Stomach smooth muscle (tissue), 2 donors: ENCODE measurements around the gene SLC12A8.

Experiments used
- H3K27ac ChIP-seq: one replicate; pipeline ENCODE4 v1.7.0; 2013; ENCODE audit warnings: mild to moderate bottlenecking, low read length, inconsistent platforms
- H3K27me3 ChIP-seq, 2 donors: one replicate each; pipeline ENCODE4 v1.7.0; 2013; ENCODE audit warnings: low read length in 2 of 2; ENCODE audit not compliant: insufficient read depth in 2 of 2, control insufficient read depth in 1 of 2
- H3K36me3 ChIP-seq, 2 donors: one replicate each; pipeline ENCODE4 v1.7.0; 2013; ENCODE audit warnings: low read length in 2 of 2; ENCODE audit not compliant: control insufficient read depth in 2 of 2, insufficient read depth in 2 of 2
- H3K4me1 ChIP-seq: one replicate; pipeline ENCODE4 v1.7.0; 2013; ENCODE audit warnings: low read length; ENCODE audit not compliant: control insufficient read depth, insufficient read depth
- H3K4me3 ChIP-seq, 2 donors: one replicate each; pipeline ENCODE4 v1.7.0; 2013; ENCODE audit warnings: low read length in 2 of 2
- H3K9ac ChIP-seq, 2 donors: one replicate each; pipeline ENCODE4 v1.7.0; 2013; ENCODE audit warnings: low read length in 2 of 2, mild to moderate bottlenecking in 1 of 2
- H3K9me3 ChIP-seq, 2 donors: one replicate each; pipeline ENCODE4 v1.7.0; 2013; ENCODE audit warnings: low read length in 2 of 2; ENCODE audit not compliant: control insufficient read depth in 2 of 2
- donor health status: healthy.
- donor health status: Pancreatic carcinoma.

The SLC12A8 gene

GRCh38 chr3:125039131-125040100, 173.1 kb downstream of the SLC12A8 start:
- peak overlapping the region; percentile 26 for H3K27ac ChIP-seq
- peaks cover 32% of the 10 kb centered on the region for H3K4me1 ChIP-seq
- H3K9ac ChIP-seq: no peak overlapping the region
- H3K4me3 ChIP-seq: no peak overlapping the region
- no peaks in the 10 kb centered on the region for H3K9me3 ChIP-seq
- H3K36me3 ChIP-seq: no peaks in the 10 kb centered on the region
- no peaks in the 10 kb centered on the region for H3K27me3 ChIP-seq

- H3K27me3 ChIP-seq: no peaks in the 10 kb centered on the region
- no peak overlapping the region for H3K4me3 ChIP-seq
- no peak overlapping the region for H3K9ac ChIP-seq
- H3K4me1 ChIP-seq: peaks cover 28% of the 10 kb centered on the region
- H3K27ac ChIP-seq: no peak overlapping the region
- H3K9me3 ChIP-seq: no peaks in the 10 kb centered on the region
- no peaks in the 10 kb centered on the region for H3K36me3 ChIP-seq
Measured at GRCh38 chr3:125037498-125038150, 174.9 kb downstream of the SLC12A8 start.

- Histone ChIP-seq H3K4me1 (peaks cover 28% of the 10 kb centered on the region), H3K36me3 (no peaks in the 10 kb centered on the region), H3K27ac (no peak overlapping the region), H3K9me3 (no peaks in the 10 kb centered on the region), H3K9ac (no peak overlapping the region), H3K27me3 (no peaks in the 10 kb centered on the region), H3K4me3 (no peak overlapping the region)
Measured at GRCh38 chr3:125035217-125035616, 177.3 kb downstream of the SLC12A8 start.

GRCh38 chr3:125033616-125034015, 178.9 kb downstream of the SLC12A8 start:
- Histone ChIP-seq H3K4me1 (peaks cover 19% of the 10 kb centered on the region), H3K27ac (no peak overlapping the region), H3K4me3 (no peak overlapping the region), H3K9ac (no peak overlapping the region), H3K9me3 (no peaks in the 10 kb centered on the region), H3K27me3 (no peaks in the 10 kb centered on the region), H3K36me3 (peaks cover 5 to 6% of the 10 kb centered on the region in 2 donors)

GRCh38 chr3:125033135-125033534, 179.4 kb downstream of the SLC12A8 start:
- Histone ChIP-seq H3K4me1 (peaks cover 17% of the 10 kb centered on the region), H3K27ac (no peak overlapping the region)

GRCh38 chr3:125032683-125033082, 179.9 kb downstream of the SLC12A8 start:
- H3K4me1 ChIP-seq: peaks cover 17% of the 10 kb centered on the region
- H3K36me3 ChIP-seq: peaks cover 13 to 16% of the 10 kb centered on the region in 2 donors
- no peak overlapping the region for H3K4me3 ChIP-seq
- H3K9me3 ChIP-seq: no peaks in the 10 kb centered on the region
- peak overlapping the region; percentile 24 for H3K27ac ChIP-seq
- H3K9ac ChIP-seq: no peak overlapping the region
- no peaks in the 10 kb centered on the region for H3K27me3 ChIP-seq

More at GRCh38 chr3:125033135-125033534, 179.4 kb downstream of the SLC12A8 start:
- no peak overlapping the region for H3K4me3 ChIP-seq
- H3K9ac ChIP-seq: no peak overlapping the region
- H3K9me3 ChIP-seq: no peaks in the 10 kb centered on the region
- peaks cover 9 to 11% of the 10 kb centered on the region in 2 donors for H3K36me3 ChIP-seq
- H3K27me3 ChIP-seq: no peaks in the 10 kb centered on the region
